HepG2 (cell line): Measurements from ENCODE around the gene RPL37A. TPM values are rescaled to one million over a fixed set of nuclear protein-coding genes. Genes with fewer than 3 reads are reported as not detected.

Experiments used
- ATAC-seq: fragments of 200-7000 bp; cut with Tn5 transposase; 3 replicates; pipeline ENCODE4 v1.9.1; 2020; ENCODE audit warnings: mild to moderate bottlenecking, moderate library complexity
- BruUV-seq: library from RNA; stranded (reverse); fragments of 400-500 nt; replicated peaks from 2 replicates; lab custom pipeline; 2021; lab: Mats Ljungman, UMichigan
- CTCF ChIA-PET: fragments of 300-600 bp; formaldehyde crosslinking; extraction: SDS; loops from one replicate; lab custom pipeline; 2021; ENCODE audit warnings: low total read pairs, inconsistent platforms, low intra/inter-chr PET ratio; lab: Yijun Ruan, JAX
- POLR2A ChIA-PET: fragments of 350-600 bp; sonication (Branson Sonifier 250); formaldehyde crosslinking; loops from one replicate; lab custom pipeline; 2020; ENCODE audit warnings: antibody characterized with exemption, inconsistent platforms; lab: Yijun Ruan, JAX
- DNase-seq: peaks from one replicate; pipeline ENCODE4 v3.0.0-alpha.2; 2015; ENCODE audit warnings: low spot score
- FAIRE-seq: peaks from 3 replicates; lab custom pipeline; 2011; peaks lifted over from hg19 to GRCh38; lab: Jason Lieb, UNC
- H2AFZ ChIP-seq: one replicate; pipeline ENCODE4 v1.6.1; 2011; ENCODE audit warnings: low read length, inconsistent platforms
- H3K27ac ChIP-seq: fragments of 300-600 bp; 3 replicates; pipeline ENCODE4 v1.8.0; 2011; ENCODE audit warnings: mixed run types, mild to moderate bottlenecking, mixed read lengths, low read length, inconsistent platforms; ENCODE audit not compliant: insufficient read depth; ENCODE audit errors: extremely low read length
- H3K27me3 ChIP-seq, 2 experiments: fragments of 200-600 bp in 1 of 2; 2 replicates in 1 of 2; 3 replicates in 1 of 2; pipeline versions ENCODE4 v1.6.0 to v1.8.0; 2011; ENCODE audit warnings: low read length in 2 of 2, mild to moderate bottlenecking in 2 of 2, moderate library complexity in 2 of 2, inconsistent platforms in 1 of 2; ENCODE audit not compliant: insufficient read depth in 2 of 2, control insufficient read depth in 1 of 2
- H3K36me3 ChIP-seq, 2 experiments: fragments of 200-600 bp in 1 of 2; replicated peaks in 1 of 2; 2 replicates in 1 of 2; 3 replicates in 1 of 2; pipeline versions ENCODE4 v1.5.1 to v1.8.0; 2011; ENCODE audit warnings: low read length in 2 of 2, inconsistent platforms in 1 of 2; ENCODE audit not compliant: insufficient read depth in 2 of 2, control insufficient read depth in 1 of 2
- H3K4me1 ChIP-seq: 2 replicates; pipeline ENCODE4 v1.5.1; 2012; ENCODE audit warnings: low read length, inconsistent platforms; ENCODE audit not compliant: insufficient read depth
- H3K4me2 ChIP-seq: 2 replicates; pipeline ENCODE4 v1.6.0; 2011; ENCODE audit warnings: low read depth, low read length, inconsistent platforms
- H3K4me3 ChIP-seq, 3 experiments: fragments of 200-600 bp in 1 of 3; sonication (generic), shearing (Covaris generic) in 1 of 3; replicated peaks in 1 of 3; 2 replicates each; pipeline ENCODE4 v1.5.1; 2011 to 2016; ENCODE audit warnings: low read length in 3 of 3, inconsistent platforms in 2 of 3, low read depth in 2 of 3, mild to moderate bottlenecking in 2 of 3, control low read depth in 1 of 3, mixed read lengths in 1 of 3; ENCODE audit not compliant: insufficient read depth in 1 of 3
- H3K79me2 ChIP-seq: one replicate; pipeline ENCODE4 v1.6.1; 2011; ENCODE audit warnings: low read length, inconsistent platforms; ENCODE audit not compliant: insufficient read depth
- H3K9ac ChIP-seq: 2 replicates; pipeline ENCODE4 v1.6.0; 2011; ENCODE audit warnings: mild to moderate bottlenecking, low read depth, low read length, inconsistent platforms; ENCODE audit not compliant: insufficient read depth
- H3K9me3 ChIP-seq: 2 replicates; pipeline ENCODE4 v1.5.1; 2012; ENCODE audit warnings: mild to moderate bottlenecking, low read length
- H4K20me1 ChIP-seq: 2 replicates; pipeline ENCODE4 v1.6.0; 2011; ENCODE audit warnings: inconsistent platforms, mild to moderate bottlenecking, low read length, moderate library complexity; ENCODE audit not compliant: insufficient read depth
- CHD2 ChIP-seq: IDR thresholded peaks from 2 replicates; pipeline ENCODE4 v1.6.1; 2011; ENCODE audit warnings: low read depth, low read length, improper control_type of control experiment
- EP300 ChIP-seq, 3 experiments: sonication (generic) in 1 of 3; formaldehyde crosslinking in 1 of 3; IDR thresholded peaks; 2 replicates each; pipeline versions ENCODE4 v1.5.1 to v1.6.1; 2011 to 2020; ENCODE audit warnings: low read depth in 2 of 3, low read length in 2 of 3, borderline replicate concordance in 1 of 3, improper control_type of control experiment in 1 of 3, mild to moderate bottlenecking in 1 of 3, missing genetic modification reagents in 1 of 3, moderate library complexity in 1 of 3
- HDAC1 ChIP-seq: sonication (generic); formaldehyde crosslinking; IDR thresholded peaks from 2 replicates; pipeline ENCODE4 v1.5.1; 2020; ENCODE audit warnings: mild to moderate bottlenecking, missing genetic modification reagents
- MXD1 ChIP-seq: sonication (generic); formaldehyde crosslinking; IDR thresholded peaks from 2 replicates; pipeline ENCODE4 v1.4.0; 2020; ENCODE audit warnings: mild to moderate bottlenecking, missing genetic modification reagents
- MYC ChIP-seq: sonication (generic); formaldehyde crosslinking; IDR thresholded peaks from 2 replicates; pipeline ENCODE4 v1.9.0; 2021; ENCODE audit warnings: missing genetic modification reagents, borderline replicate concordance
- NFAT5 ChIP-seq: sonication (generic); formaldehyde crosslinking; IDR thresholded peaks from 2 replicates; pipeline ENCODE4 v1.4.0; 2020; ENCODE audit warnings: missing genetic modification reagents
- SALL1 ChIP-seq: sonication (generic); formaldehyde crosslinking; IDR thresholded peaks from 2 replicates; pipeline ENCODE4 v1.8.0; 2022; ENCODE audit warnings: mild to moderate bottlenecking, missing genetic modification reagents
- TFDP2 ChIP-seq: sonication (generic); formaldehyde crosslinking; IDR thresholded peaks from 2 replicates; pipeline ENCODE4 v1.4.0; 2020; ENCODE audit warnings: missing genetic modification reagents
- ZNF17 ChIP-seq: sonication (generic); formaldehyde crosslinking; IDR thresholded peaks from 2 replicates; pipeline ENCODE4 v1.5.0; 2020; ENCODE audit warnings: mild to moderate bottlenecking, missing genetic modification reagents
- ZNF264 ChIP-seq: sonication (generic); formaldehyde crosslinking; IDR thresholded peaks from 2 replicates; pipeline ENCODE4 v1.4.0; 2020; ENCODE audit warnings: missing genetic modification reagents
- ZNF274 ChIP-seq: sonication (generic); formaldehyde crosslinking; IDR thresholded peaks from 2 replicates; pipeline ENCODE4 v1.5.1; 2020; ENCODE audit warnings: mild to moderate bottlenecking, missing genetic modification reagents
- ZNF777 ChIP-seq: sonication (generic); formaldehyde crosslinking; IDR thresholded peaks from 2 replicates; pipeline ENCODE4 v1.4.0; 2020; ENCODE audit warnings: missing genetic modification reagents
- WGBS: methylation state at CpG from one replicate; pipeline ENCODE4 v1.1.6; 2017; ENCODE audit warnings: low lambda C conversion rate; 5-methylcytosine and 5-hydroxymethylcytosine counted together
- in situ Hi-C: cut with HindIII; loops from 2 replicates; pipeline ENCODE4 v1.10.0; 2017; ENCODE audit warnings: low pct_unique_long_range_greater_than_20kb; ENCODE audit not compliant: extremely low pct_ligation_motif_present
- intact Hi-C: fragments of 100-400 bp; cut with micrococcal nuclease; formaldehyde crosslinking; loops from one replicate; pipeline ENCODE4 v1.10.0; 2022; ENCODE audit not compliant: unreplicated experiment
- polyA plus RNA-seq, 8 experiments: library from polyadenylated mRNA; depleted of rRNA in 3 of 8; stranded (reverse) in 7 of 8; unstranded in 1 of 8; fragments of >200 nt; fragmentation: Illumina TruSeq in 4 of 8; extraction: Trizol in 4 of 8; gene quantifications; 2 replicates each; pipeline versions ENCODE4 v1.2.1 to v1.2.3, GENCODE V29; 2011 to 2016; ENCODE audit warnings: low read depth in 4 of 8, missing spikeins in 1 of 8, mixed read lengths in 1 of 8; ENCODE audit not compliant: insufficient read depth in 1 of 8
- total RNA-seq, 5 experiments: library from RNA; depleted of rRNA; stranded (reverse); fragments of >200 nt; fragmentation: Illumina TruSeq; extraction: Trizol; gene quantifications; 2 replicates each; pipeline ENCODE4 v1.2.3, GENCODE V29; 2016; ENCODE audit warnings: low read depth in 1 of 5

RPL37A gene
- total and polyA plus RNA-seq, 2 of the 13 experiments (the other 11 are each of a cell fraction or from before 2014, with no cell fraction given) = 6,902 to 7,910 TPM

- DNase-seq = no peak
- Histone ChIP-seq H3K9ac (no peak overlapping the region), H3K9me3 (no peaks in the 10 kb centered on the region), H3K4me3 (no peak overlapping the region), H3K27me3 (no peaks in the 10 kb centered on the region), H2AFZ (no peak overlapping the region), H3K36me3 (peaks cover 22 to 63% of the 10 kb centered on the region in 2 experiments), H4K20me1 (no peaks in the 10 kb centered on the region), H3K4me2 (no peak overlapping the region), H3K27ac (no peak overlapping the region), H3K79me2 (no peaks in the 10 kb centered on the region), H3K4me1 (no peaks in the 10 kb centered on the region)
- no TSS peak for BruUV-seq
- FAIRE-seq = no peak
- ATAC-seq = no peak
- intact Hi-C loops = no loop called here
- CTCF ChIA-PET = no interaction called here
- POLR2A ChIA-PET = interaction anchor here (1.3 kb wide), 1 partner anchor 48 kb away, joined by 3 read pairs; the partner anchor contains the start of gene RPL37A
- in situ Hi-C loops = no loop called here
- no peak for TF ChIP-seq EP300 (IDR thresholded peaks at IDR 0.05; ENCODE audit: low read depth in 2 of 2, low read length in 2 of 2)
- TF ChIP-seq EP300 (CRISPR knock-in tag; IDR thresholded peaks at IDR 0.05; ENCODE audit: borderline replicate concordance) = no peak
These were observed 48.3 kb upstream of the RPL37A start for GRCh38 chr2:216450346-216450745.

DNA sequence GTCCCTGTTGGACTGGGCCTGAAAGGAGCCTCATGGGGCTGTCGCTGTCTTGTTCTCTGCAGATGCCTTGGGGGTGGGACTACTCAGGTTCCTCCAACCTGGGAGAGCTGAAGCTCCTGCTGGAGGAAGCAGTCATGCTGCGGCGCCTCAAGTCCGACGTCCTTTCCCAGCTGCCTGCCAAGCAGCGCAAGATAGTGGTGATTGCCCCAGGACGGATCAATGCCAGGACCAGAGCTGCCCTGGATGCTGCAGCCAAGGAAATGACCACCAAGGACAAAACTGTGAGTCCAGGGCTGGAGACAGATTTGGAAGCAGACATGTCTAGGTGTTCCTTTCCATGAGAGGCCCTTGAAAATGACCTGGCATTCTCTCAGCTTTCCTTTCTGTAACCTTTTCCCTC lies 47.9 kb upstream of the RPL37A start:
- Histone ChIP-seq H3K79me2 (no peaks in the 10 kb centered on the region), H2AFZ (no peak overlapping the region), H3K4me1 (no peaks in the 10 kb centered on the region), H3K4me3 (no peak overlapping the region), H4K20me1 (no peaks in the 10 kb centered on the region), H3K4me2 (no peak overlapping the region), H3K9me3 (no peaks in the 10 kb centered on the region), H3K27me3 (no peaks in the 10 kb centered on the region), H3K9ac (no peak overlapping the region), H3K36me3 (peaks cover 22 to 61% of the 10 kb centered on the region in 2 experiments), H3K27ac (no peak overlapping the region)
- no peak for ATAC-seq
- BruUV-seq = no TSS peak
- ChIA-PET POLR2A (interaction anchor here (1.3 kb wide), 1 partner anchor 48 kb away, joined by 3 read pairs; the partner anchor contains the start of gene RPL37A), CTCF (no interaction called here)
- in situ Hi-C loops (no loop called here), intact Hi-C loops (no loop called here)
- 96% methylated on average over 6 of the region's 7 CpGs for WGBS
- FAIRE-seq = no peak
- no peak for DNase-seq
- TF ChIP-seq ZNF274 = no peak
- no peak for TF ChIP-seq ZNF264
- no peak for TF ChIP-seq CHD2
- no peak for TF ChIP-seq HDAC1 (CRISPR knock-in tag)
- TF ChIP-seq ZNF17 (CRISPR knock-in tag) = no peak
- TF ChIP-seq MYC (CRISPR knock-in tag) = no peak
- TF ChIP-seq ZNF777 = no peak
- TF ChIP-seq NFAT5 = no peak
- TF ChIP-seq MXD1 (CRISPR knock-in tag) = no peak
- no peak for TF ChIP-seq SALL1 (CRISPR knock-in tag)
- TF ChIP-seq TFDP2 (CRISPR knock-in tag) = no peak
